ENCODE measurements around the gene TAS2R41. TPM values are rescaled to one million over a fixed set of nuclear protein-coding genes. Genes with fewer than 3 reads are reported as not detected.

The TAS2R41 gene
- total RNA-seq, 4 donors from 2014 or later = not detected

GRCh38 chr7:143487061-143487460 lies 9.4 kb downstream of the TAS2R41 start:
- Histone ChIP-seq H3K4me3 (no peak overlapping the region), H3K9me3 (no peaks in the 10 kb centered on the region), H3K36me3 (no peaks in the 10 kb centered on the region), H3K27me3 (no peaks in the 10 kb centered on the region), H3K4me1 (no peaks in the 10 kb centered on the region), H3K27ac (peak overlapping the region in 3 of 4 donors; percentile 35 to 64 (median 44))
- DNase-seq (ENCODE audit: low spot score in 2 of 2) = no peak
- WGBS, 2 donors = 63 to 69% methylated on average over 2 of the region's 2 CpGs
- TF ChIP-seq EP300 (IDR thresholded peaks at IDR 0.05) (no peak), POLR2A (IDR thresholded peaks at IDR 0.05) (no peak), CTCF (IDR thresholded peaks at IDR 0.05) (no peak)

- whole genome bisulfite sequencing, 2 donors = 34 to 36% methylated on average over 5 of the region's 5 CpGs
- H3K4me1 ChIP-seq = no peaks in the 10 kb centered on the region
- no peak overlapping the region for H3K4me3 ChIP-seq
- peak; percentile 33 to 69 for DNase-seq (ENCODE audit: low spot score in 2 of 2)
- no peaks in the 10 kb centered on the region for H3K9me3 ChIP-seq
- H3K36me3 ChIP-seq = no peaks in the 10 kb centered on the region
- H3K27me3 ChIP-seq = no peaks in the 10 kb centered on the region
- TF ChIP-seq CTCF (IDR thresholded peaks at IDR 0.05) (no peak), EP300 (IDR thresholded peaks at IDR 0.05) (peak; percentile 70), POLR2A (IDR thresholded peaks at IDR 0.05) (peak in 1 of 2 donors; percentile 15)
- H3K27ac ChIP-seq = peak overlapping the region in 2 of 4 donors; percentile 44 to 64
Measured at GRCh38 chr7:143487566-143487965, 9.9 kb downstream of the TAS2R41 start.

GRCh38 chr7:143490717-143491306 lies 13.1 kb downstream of the TAS2R41 start:
- Histone ChIP-seq H3K27ac (no peak overlapping the region), H3K27me3 (no peaks in the 10 kb centered on the region), H3K4me1 (no peaks in the 10 kb centered on the region), H3K36me3 (no peaks in the 10 kb centered on the region), H3K4me3 (no peak overlapping the region), H3K9me3 (no peaks in the 10 kb centered on the region)
- DNase-seq (ENCODE audit: low spot score in 2 of 2) = peak in 1 of 2 donors; percentile 43
- TF ChIP-seq EP300 (IDR thresholded peaks at IDR 0.05) (no peak), POLR2A (IDR thresholded peaks at IDR 0.05) (no peak), CTCF (IDR thresholded peaks at IDR 0.05) (peak; percentile 21 to 48 (median 28))
- 88 to 100% methylated on average over 1 of the region's 1 CpG for WGBS, 2 donors

DNA sequence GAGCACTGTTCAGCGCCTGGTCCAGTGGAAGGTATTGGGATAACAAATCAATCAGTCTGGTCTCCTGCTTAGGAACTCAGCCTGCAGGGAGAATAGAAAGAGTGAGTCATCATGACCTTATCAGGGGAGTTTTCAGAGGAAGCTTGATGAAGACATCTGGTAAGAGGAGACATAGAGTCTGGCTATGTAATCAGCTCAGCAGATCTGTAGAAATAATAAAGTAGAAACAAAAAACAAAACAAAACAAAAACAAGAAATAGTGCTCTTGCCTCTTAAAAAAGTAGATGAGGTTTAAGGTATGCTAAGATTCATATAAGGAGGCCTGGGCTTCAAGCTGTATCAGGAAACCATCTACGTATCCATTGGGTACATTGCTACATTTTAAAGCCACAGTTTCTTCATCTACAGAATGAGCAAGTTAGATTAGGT lies 14.4 kb downstream of the TAS2R41 start:
- Histone ChIP-seq H3K9me3 (no peaks in the 10 kb centered on the region), H3K36me3 (no peaks in the 10 kb centered on the region), H3K4me1 (no peaks in the 10 kb centered on the region), H3K27ac (no peak overlapping the region), H3K27me3 (no peaks in the 10 kb centered on the region), H3K4me3 (no peak overlapping the region)
- TF ChIP-seq POLR2A (IDR thresholded peaks at IDR 0.05) (no peak), CTCF (IDR thresholded peaks at IDR 0.05) (no peak), EP300 (IDR thresholded peaks at IDR 0.05) (no peak)
- 87 to 88% methylated on average over 2 of the region's 2 CpGs for WGBS, 2 donors
- DNase-seq (ENCODE audit: low spot score in 2 of 2) = no peak

GRCh38 chr7:143492799-143493739 lies 15.4 kb downstream of the TAS2R41 start:
- H3K9me3 ChIP-seq = no peaks in the 10 kb centered on the region
- no peak overlapping the region for H3K27ac ChIP-seq
- TF ChIP-seq CTCF (IDR thresholded peaks at IDR 0.05) (no peak), POLR2A (IDR thresholded peaks at IDR 0.05) (no peak), EP300 (IDR thresholded peaks at IDR 0.05) (no peak)
- WGBS, 2 donors = 59 to 70% methylated on average over 6 of the region's 6 CpGs
- H3K27me3 ChIP-seq = no peaks in the 10 kb centered on the region
- no peaks in the 10 kb centered on the region for H3K4me1 ChIP-seq
- no peak for DNase-seq (ENCODE audit: low spot score in 2 of 2)
- no peak overlapping the region for H3K4me3 ChIP-seq
- no peaks in the 10 kb centered on the region for H3K36me3 ChIP-seq
